HCT116 (cell line): ENCODE measurements around the gene P4HA2. TPM values are rescaled to one million over a fixed set of nuclear protein-coding genes. Genes with fewer than 3 reads are reported as not detected.

ENCODE experiments used
- ATAC-seq: fragments of 200-7000 bp; cut with Tn5 transposase; 2 replicates; pipeline ENCODE4 v1.9.1; 2020; ENCODE audit warnings: mild to moderate bottlenecking, moderate library complexity
- BruUV-seq: library from RNA; stranded (reverse); fragments of 400-500 nt; replicated peaks from 2 replicates; lab custom pipeline; 2021; lab: Mats Ljungman, UMichigan
- CTCF ChIA-PET: fragments of 300-600 bp; sonication (Branson Sonifier 250); formaldehyde crosslinking; loops from one replicate; lab custom pipeline; 2021; ENCODE audit warnings: antibody characterized with exemption; lab: Charles Lee
- POLR2A ChIA-PET: fragments of 300-600, 350-600 bp; sonication (Branson Sonifier 250); formaldehyde crosslinking; loops from one replicate; lab custom pipeline; 2021; ENCODE audit warnings: antibody characterized with exemption; lab: Charles Lee
- RAD21 ChIA-PET, 2 experiments: fragments of 300-600 bp; sonication (Branson Sonifier 250); formaldehyde crosslinking; loops; one replicate each; lab custom pipeline; 2023; ENCODE audit warnings: low total read pairs in 2 of 2; ENCODE audit not compliant: uncharacterized antibody in 2 of 2, unreplicated experiment in 2 of 2, low non-redundant PET in 1 of 2; lab: Charles Lee
- DNase-seq: peaks from one replicate; pipeline ENCODE4 v3.0.0-alpha.2; 2010; ENCODE audit warnings: low read depth, low spot score
- H2AFZ ChIP-seq: fragments of 200-600 bp; shearing (Covaris generic), sonication (generic); 2 replicates; pipeline ENCODE4 v1.6.1; 2017; ENCODE audit warnings: low read depth, mixed run types, mixed read lengths, antibody characterized with exemption, low read length; ENCODE audit not compliant: poor library complexity, severe bottlenecking
- H3K27ac ChIP-seq: 2 replicates; pipeline ENCODE4 v1.5.1; 2012; ENCODE audit warnings: low read depth, low read length
- H3K27me3 ChIP-seq: fragments of 200-600 bp; sonication (generic); 2 replicates; pipeline ENCODE4 v1.6.1; 2016; ENCODE audit warnings: mixed run types, low read length, mixed read lengths; ENCODE audit not compliant: insufficient read depth
- H3K36me3 ChIP-seq, 2 experiments: fragments of 200-500 bp in 1 of 2; fragments of 200-600 bp in 1 of 2; sonication (Bioruptor generic) in 1 of 2; sonication (generic) in 1 of 2; 2 replicates each; pipeline versions ENCODE4 v1.5.1 to v1.6.1; 2014 to 2016; ENCODE audit warnings: low read length in 2 of 2, inconsistent platforms in 1 of 2, mixed read lengths in 1 of 2, mixed run types in 1 of 2; ENCODE audit not compliant: insufficient read depth in 2 of 2, control insufficient read depth in 1 of 2
- H3K4me1 ChIP-seq, 2 experiments: fragments of 200-600 bp in 1 of 2; sonication (generic) in 1 of 2; 2 replicates each; pipeline versions ENCODE4 v1.5.1 to v1.6.1; 2012 to 2017; ENCODE audit warnings: low read length in 2 of 2, inconsistent platforms in 1 of 2, mild to moderate bottlenecking in 1 of 2, mixed read lengths in 1 of 2, mixed run types in 1 of 2, moderate library complexity in 1 of 2; ENCODE audit not compliant: insufficient read depth in 2 of 2, control insufficient read depth in 1 of 2
- H3K4me2 ChIP-seq: fragments of 200-600 bp; sonication (generic); 2 replicates; pipeline ENCODE4 v1.6.1; 2017; ENCODE audit warnings: mixed run types, low read length, mixed read lengths
- H3K4me3 ChIP-seq, 2 experiments: fragments of 200-600 bp in 1 of 2; sonication (generic) in 1 of 2; replicated peaks in 1 of 2; 2 replicates each; pipeline ENCODE4 v1.5.1; 2011 to 2016; ENCODE audit warnings: low read length in 2 of 2, control low read depth in 1 of 2, low read depth in 1 of 2, mild to moderate bottlenecking in 1 of 2, mixed read lengths in 1 of 2, mixed run types in 1 of 2
- H3K79me2 ChIP-seq: fragments of 200-600 bp; sonication (generic); 2 replicates; pipeline ENCODE4 v1.6.1; 2017; ENCODE audit warnings: mild to moderate bottlenecking, mixed run types, low read length, moderate library complexity, mixed read lengths; ENCODE audit not compliant: insufficient read depth
- H3K9ac ChIP-seq: fragments of 200-600 bp; sonication (generic); 2 replicates; pipeline ENCODE4 v1.6.1; 2016; ENCODE audit warnings: low read length, mixed read lengths
- H3K9me2 ChIP-seq: fragments of 200-600 bp; sonication (generic), shearing (Covaris generic); 2 replicates; pipeline ENCODE4 v1.6.1; 2017; ENCODE audit warnings: mixed run types, mild to moderate bottlenecking, moderate library complexity; ENCODE audit not compliant: insufficient read depth
- H3K9me3 ChIP-seq, 2 experiments: fragments of 200-500 bp in 1 of 2; fragments of 200-600 bp in 1 of 2; sonication (Bioruptor generic) in 1 of 2; sonication (generic) in 1 of 2; 2 replicates each; pipeline ENCODE4 v1.6.1; 2014 to 2017; ENCODE audit warnings: low read length in 2 of 2, mixed read lengths in 2 of 2, inconsistent platforms in 1 of 2, low read depth in 1 of 2, mild to moderate bottlenecking in 1 of 2, mixed run types in 1 of 2, moderate library complexity in 1 of 2; ENCODE audit not compliant: control insufficient read depth in 1 of 2, insufficient read depth in 1 of 2
- H4K20me1 ChIP-seq: fragments of 200-600 bp; sonication (generic), shearing (Covaris generic); 2 replicates; pipeline ENCODE4 v1.6.1; 2017; ENCODE audit warnings: mixed run types, mild to moderate bottlenecking, moderate library complexity; ENCODE audit not compliant: insufficient read depth
- CEBPB ChIP-seq: IDR thresholded peaks from 2 replicates; pipeline ENCODE4 v1.6.1; 2012; ENCODE audit warnings: low read depth
- EZH2phosphoT487 ChIP-seq: fragments of 200-600 bp; IDR thresholded peaks from 2 replicates; pipeline ENCODE4 v1.6.1; 2018; ENCODE audit warnings: antibody characterized with exemption, borderline replicate concordance
- JUND ChIP-seq: IDR thresholded peaks from 2 replicates; pipeline ENCODE4 v1.6.1; 2012
- RAD21 ChIP-seq: IDR thresholded peaks from 2 replicates; pipeline ENCODE4 v1.6.1; 2012; ENCODE audit warnings: low read depth, mild to moderate bottlenecking
- REST ChIP-seq: IDR thresholded peaks from 2 replicates; pipeline ENCODE4 v1.6.1; 2012; ENCODE audit warnings: low read depth
- SRF ChIP-seq: IDR thresholded peaks from 2 replicates; pipeline ENCODE4 v1.6.1; 2012; ENCODE audit warnings: low read depth
- ZFX ChIP-seq: fragments of 450-650 bp; IDR thresholded peaks from 2 replicates; pipeline ENCODE4 v1.6.1; 2017
- intact Hi-C: fragments of 100-400 bp; cut with micrococcal nuclease; formaldehyde crosslinking; loops from 2 replicates; pipeline ENCODE4 v1.10.0; 2022
- total RNA-seq: library from RNA; stranded (reverse); gene quantifications from one replicate; pipeline ENCODE4 v1.2.1, GENCODE V29; 2021; ENCODE audit not compliant: unreplicated experiment

The P4HA2 gene
- total RNA-seq, 1 experiment from 2014 or later = 29.0 TPM

GRCh38 chr5:132204371-132205135, 23.1 kb downstream of the P4HA2 start (continued):
- no peak for TF ChIP-seq ZFX
- TF ChIP-seq JUND = no peak
- TF ChIP-seq RAD21 = no peak
- no peak for TF ChIP-seq REST
- no peak for TF ChIP-seq CEBPB

GRCh38 chr5:132203916-132204315, 23.7 kb downstream of the P4HA2 start:
- Histone ChIP-seq H3K79me2 (no peaks in the 10 kb centered on the region), H2AFZ (no peak overlapping the region), H3K27me3 (no peaks in the 10 kb centered on the region), H3K4me2 (no peak overlapping the region), H3K36me3 (peaks cover 18 to 29% of the 10 kb centered on the region in 2 experiments; a peak in 3 of 4 replicates), H3K9me3 (no peaks in the 10 kb centered on the region), H3K9ac (no peak overlapping the region), H3K9me2 (no peaks in the 10 kb centered on the region), H3K4me1 (no peaks in the 10 kb centered on the region), H3K27ac (no peak overlapping the region), H3K4me3 (no peak overlapping the region), H4K20me1 (no peaks in the 10 kb centered on the region)
- ChIA-PET CTCF (interaction anchor here (1.1 kb wide), 1 partner anchor 14 kb away, joined by 4 read pairs; no protein-coding TSS in a partner anchor), POLR2A (no interaction called here), RAD21 (no interaction called here)
- ATAC-seq (no peak), DNase-seq (no peak)
- no TSS peak for BruUV-seq
- no peak for TF ChIP-seq SRF
- TF ChIP-seq EZH2phosphoT487 = no peak
- intact Hi-C loops = no loop called here
